Measurements from ENCODE around the gene ZNF653. TPM values are rescaled to one million over a fixed set of nuclear protein-coding genes. Genes with fewer than 3 reads are reported as not detected.

The ZNF653 gene
- total and polyA plus RNA-seq, 7 donors: 4.0 to 11.5 (median 6.2) TPM

DNA sequence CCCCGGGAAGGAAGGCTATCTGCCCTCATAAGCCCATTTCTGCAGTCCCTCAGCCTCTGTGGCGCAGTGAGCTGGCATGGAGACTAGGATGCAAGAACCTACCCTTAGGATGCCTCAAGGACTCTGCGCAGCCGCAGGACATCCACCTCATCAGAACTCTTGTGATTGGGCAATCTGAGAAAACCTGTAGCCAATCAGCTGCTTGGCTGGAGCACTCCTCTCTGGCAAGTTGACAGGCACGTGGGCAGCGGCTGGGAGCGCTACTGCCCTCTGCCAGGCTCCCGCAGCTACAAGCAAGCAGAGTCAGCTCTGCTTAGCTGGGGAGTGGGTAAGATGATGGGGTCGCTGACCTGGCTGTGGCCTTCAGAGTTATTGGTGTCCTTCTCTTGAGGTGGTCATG lies 24.8 kb upstream of the ZNF653 start:
- TF ChIP-seq, protein P1, sequence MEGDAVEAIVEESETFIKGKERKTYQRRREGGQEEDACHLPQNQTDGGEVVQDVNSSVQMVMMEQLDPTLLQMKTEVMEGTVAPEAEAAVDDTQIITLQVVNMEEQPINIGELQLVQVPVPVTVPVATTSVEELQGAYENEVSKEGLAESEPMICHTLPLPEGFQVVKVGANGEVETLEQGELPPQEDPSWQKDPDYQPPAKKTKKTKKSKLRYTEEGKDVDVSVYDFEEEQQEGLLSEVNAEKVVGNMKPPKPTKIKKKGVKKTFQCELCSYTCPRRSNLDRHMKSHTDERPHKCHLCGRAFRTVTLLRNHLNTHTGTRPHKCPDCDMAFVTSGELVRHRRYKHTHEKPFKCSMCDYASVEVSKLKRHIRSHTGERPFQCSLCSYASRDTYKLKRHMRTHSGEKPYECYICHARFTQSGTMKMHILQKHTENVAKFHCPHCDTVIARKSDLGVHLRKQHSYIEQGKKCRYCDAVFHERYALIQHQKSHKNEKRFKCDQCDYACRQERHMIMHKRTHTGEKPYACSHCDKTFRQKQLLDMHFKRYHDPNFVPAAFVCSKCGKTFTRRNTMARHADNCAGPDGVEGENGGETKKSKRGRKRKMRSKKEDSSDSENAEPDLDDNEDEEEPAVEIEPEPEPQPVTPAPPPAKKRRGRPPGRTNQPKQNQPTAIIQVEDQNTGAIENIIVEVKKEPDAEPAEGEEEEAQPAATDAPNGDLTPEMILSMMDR (IDR thresholded peaks at IDR 0.05): peak; percentile 17
- Histone ChIP-seq H3K27me3 (ENCODE audit: insufficient read depth in 3 of 3, low read length in 2 of 3) (no peaks in the 10 kb centered on the region), H3K9me3 (no peaks in the 10 kb centered on the region), H3K4me3 (no peak overlapping the region), H3K27ac (no peak overlapping the region), H3K4me1 (peaks cover 14% of the 10 kb centered on the region), H3K36me3 (ENCODE audit: insufficient read depth in 1 of 2, low read depth in 1 of 2) (peaks cover 2 to 11% of the 10 kb centered on the region in 2 donors)
- DNase-seq (peak; percentile 70 to 86), ATAC-seq (peak; percentile 33 to 64 (median 48))
- WGBS, 3 donors: 22 to 26% (median 25%) methylated on average over 9 of the region's 9 CpGs
- intact Hi-C loops (cut with DNase I): no loop called here

DNA sequence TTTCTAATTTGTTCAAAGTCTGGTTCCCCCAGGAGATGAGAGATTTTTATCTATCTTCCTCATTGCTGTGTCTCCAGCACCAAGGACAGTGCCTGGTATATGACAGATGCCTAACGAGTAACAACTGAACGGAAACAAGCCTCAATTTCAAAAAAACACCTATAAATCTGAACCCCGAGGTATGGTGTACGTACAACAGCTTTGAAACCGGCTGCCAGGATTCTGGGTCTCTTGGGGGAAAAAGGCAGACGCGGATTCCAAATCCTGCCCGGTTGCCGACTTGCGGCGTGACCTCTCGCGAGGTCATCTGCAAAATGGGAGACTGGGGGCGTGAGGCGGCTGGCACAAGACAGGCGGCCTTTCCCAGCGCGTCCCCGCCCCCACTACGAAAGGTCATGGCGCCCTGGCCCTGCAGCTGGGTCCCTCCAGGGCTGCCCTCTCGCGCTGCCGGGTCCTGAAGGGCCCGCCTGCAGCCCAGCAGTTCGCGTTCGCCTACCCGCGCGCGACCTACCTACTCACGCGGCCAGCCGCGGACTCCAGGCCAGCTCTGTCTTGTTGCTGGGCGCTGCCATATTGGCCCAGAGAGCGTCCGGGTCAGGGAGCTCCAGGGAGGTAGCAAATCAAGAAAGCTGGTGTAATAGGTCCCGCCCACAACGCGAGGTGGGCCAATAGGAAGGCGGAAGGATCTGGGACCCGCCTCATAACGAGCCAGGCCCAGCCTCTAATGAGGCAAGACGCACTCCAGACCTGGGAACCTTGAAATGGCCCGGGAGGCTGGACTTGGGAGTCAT lies 23.1 kb upstream of the ZNF653 start, which contains the start of gene ECSIT:
Gene ECSIT, minus strand, starts transcription at position 584 of the 791 bp plus-strand sequence. CDS start 9,964 bp downstream, outside the sequence.
- Histone ChIP-seq H3K9me3 (no peaks in the 10 kb centered on the region), H3K4me1 (peaks cover 14% of the 10 kb centered on the region), H3K36me3 (ENCODE audit: insufficient read depth in 1 of 2, low read depth in 1 of 2) (peaks cover 4 to 26% of the 10 kb centered on the region in 2 donors), H3K27ac (peak within 1 kb of the TSS; percentile 90), H3K4me3 (peak within 1 kb of the TSS; percentile 76), H3K27me3 (ENCODE audit: insufficient read depth in 3 of 3, low read length in 2 of 3) (no peaks in the 10 kb centered on the region)
- 0% methylated on average over 43 to 47 of the region's 47 CpGs for WGBS, 3 donors
- ATAC-seq (peak; percentile 97 to 99 (median 98)), DNase-seq (peak; percentile 98 to 99)
- intact Hi-C loops (cut with DNase I): no loop called here
- TF ChIP-seq, protein P1 (IDR thresholded peaks at IDR 0.05): no peak

DNA sequence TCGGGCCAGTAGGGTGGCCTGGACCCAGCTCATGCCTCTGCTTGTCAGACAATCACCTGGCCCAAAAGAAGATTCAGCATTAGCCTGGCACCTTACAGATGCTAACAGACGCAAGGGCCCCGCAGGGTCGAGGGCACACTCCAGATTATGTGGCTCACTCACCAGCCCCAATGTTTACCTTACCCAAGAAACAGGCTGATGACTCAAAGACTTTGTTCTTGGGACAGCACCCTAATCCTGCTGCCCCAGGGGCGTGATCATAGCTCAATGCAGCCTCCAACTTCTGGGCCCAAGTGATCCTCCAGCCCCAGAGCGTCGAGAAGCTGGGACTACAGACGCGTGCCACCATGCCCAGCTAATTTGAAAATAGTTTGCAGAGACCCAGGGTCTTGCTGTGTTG lies 13.5 kb upstream of the ZNF653 start:
- TF ChIP-seq, protein P1 (IDR thresholded peaks at IDR 0.05): no peak
- no peak for ATAC-seq
- WGBS, 3 donors: 93 to 95% (median 93%) methylated on average over 9 of the region's 9 CpGs

GRCh38 chr19:11513946-11514345 lies 8.3 kb upstream of the ZNF653 start:
- WGBS, 3 donors: 92 to 97% (median 93%) methylated on average over 20 of the region's 20 CpGs
- peaks cover 6 to 84% of the 10 kb centered on the region in 2 donors for H3K36me3 ChIP-seq (ENCODE audit: insufficient read depth in 1 of 2, low read depth in 1 of 2)

More for the DNA sequence above, 13.5 kb upstream of the ZNF653 start:
- Histone ChIP-seq H3K27ac (no peak overlapping the region), H3K4me3 (no peak overlapping the region), H3K36me3 (ENCODE audit: insufficient read depth in 1 of 2, low read depth in 1 of 2) (peaks cover 6 to 93% of the 10 kb centered on the region in 2 donors), H3K4me1 (no peaks in the 10 kb centered on the region), H3K9me3 (no peaks in the 10 kb centered on the region), H3K27me3 (ENCODE audit: insufficient read depth in 3 of 3, low read length in 2 of 3) (no peaks in the 10 kb centered on the region)
- intact Hi-C loops (cut with DNase I): no loop called here
- no peak for DNase-seq

More at GRCh38 chr19:11513946-11514345, 8.3 kb upstream of the ZNF653 start:
- DNase-seq: no peak
- Histone ChIP-seq H3K4me3 (no peak overlapping the region), H3K4me1 (no peaks in the 10 kb centered on the region), H3K27me3 (ENCODE audit: insufficient read depth in 3 of 3, low read length in 2 of 3) (no peaks in the 10 kb centered on the region), H3K9me3 (no peaks in the 10 kb centered on the region), H3K27ac (no peak overlapping the region)
- intact Hi-C loops (cut with DNase I): no loop called here
- TF ChIP-seq, protein P1 (IDR thresholded peaks at IDR 0.05): no peak
- ATAC-seq: peak in 1 of 4 donors; percentile 21
